Testis (tissue), 2 donors: ENCODE measurements around the gene F5.

Source experiments
- CTCF ChIP-seq, 3 experiments: fragments of 450-650 bp in 2 of 3; fragments of 200-600 bp in 1 of 3; sonication (generic) in 1 of 3; IDR thresholded peaks; one replicate each; pipeline ENCODE4 v1.5.1; 2016 to 2019; ENCODE audit warnings: antibody characterized with exemption in 3 of 3, mild to moderate bottlenecking in 2 of 3, moderate library complexity in 1 of 3
- POLR2A ChIP-seq: fragments of 450-650 bp; IDR thresholded peaks from one replicate; pipeline ENCODE4 v1.6.1; 2017; ENCODE audit warnings: antibody characterized with exemption, mild to moderate bottlenecking, moderate library complexity

- TF ChIP-seq POLR2A (peak; percentile 87), CTCF (IDR thresholded peaks at IDR 0.05) (peak in 1 of 3 experiments; percentile 23)
Observed at GRCh38 chr1:169485431-169486280, 100.6 kb downstream of the F5 start, which contains the start of gene SLC19A2.
